GM12801 (cell line): Measurements from ENCODE around the gene SERPINF2.

Source experiments
- TF ChIP-seq, protein P1 (sequence below): IDR thresholded peaks from one replicate; pipeline ENCODE4 v1.5.1; 2011; ENCODE audit warnings: control low read depth; ENCODE audit not compliant: insufficient read length; ENCODE audit errors: extremely low read depth

Gene SERPINF2

DNA sequence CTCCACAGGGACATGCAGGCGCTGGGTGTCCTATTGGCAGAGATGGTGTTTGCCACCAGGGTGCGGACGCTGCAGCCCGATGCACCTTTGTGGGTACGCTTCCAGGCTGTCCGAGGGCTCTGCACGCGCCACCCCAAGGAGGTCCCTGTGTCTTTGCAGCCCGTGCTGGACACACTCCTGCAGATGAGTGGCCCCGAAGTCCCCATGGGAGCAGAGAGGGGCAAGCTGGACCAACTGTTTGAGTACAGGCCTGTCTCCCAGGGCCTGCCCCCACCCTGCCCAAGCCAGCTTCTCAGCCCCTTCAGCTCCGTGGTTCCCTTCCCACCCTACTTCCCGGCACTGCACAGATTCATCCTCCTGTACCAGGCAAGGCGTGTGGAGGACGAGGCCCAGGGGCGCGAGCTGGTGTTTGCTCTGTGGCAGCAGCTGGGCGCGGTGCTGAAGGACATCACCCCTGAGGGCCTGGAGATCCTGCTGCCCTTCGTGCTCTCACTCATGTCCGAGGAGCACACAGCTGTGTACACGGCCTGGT is 15.3 kb upstream of the SERPINF2 start:
- TF ChIP-seq, protein P1, sequence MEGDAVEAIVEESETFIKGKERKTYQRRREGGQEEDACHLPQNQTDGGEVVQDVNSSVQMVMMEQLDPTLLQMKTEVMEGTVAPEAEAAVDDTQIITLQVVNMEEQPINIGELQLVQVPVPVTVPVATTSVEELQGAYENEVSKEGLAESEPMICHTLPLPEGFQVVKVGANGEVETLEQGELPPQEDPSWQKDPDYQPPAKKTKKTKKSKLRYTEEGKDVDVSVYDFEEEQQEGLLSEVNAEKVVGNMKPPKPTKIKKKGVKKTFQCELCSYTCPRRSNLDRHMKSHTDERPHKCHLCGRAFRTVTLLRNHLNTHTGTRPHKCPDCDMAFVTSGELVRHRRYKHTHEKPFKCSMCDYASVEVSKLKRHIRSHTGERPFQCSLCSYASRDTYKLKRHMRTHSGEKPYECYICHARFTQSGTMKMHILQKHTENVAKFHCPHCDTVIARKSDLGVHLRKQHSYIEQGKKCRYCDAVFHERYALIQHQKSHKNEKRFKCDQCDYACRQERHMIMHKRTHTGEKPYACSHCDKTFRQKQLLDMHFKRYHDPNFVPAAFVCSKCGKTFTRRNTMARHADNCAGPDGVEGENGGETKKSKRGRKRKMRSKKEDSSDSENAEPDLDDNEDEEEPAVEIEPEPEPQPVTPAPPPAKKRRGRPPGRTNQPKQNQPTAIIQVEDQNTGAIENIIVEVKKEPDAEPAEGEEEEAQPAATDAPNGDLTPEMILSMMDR: no peak

DNA sequence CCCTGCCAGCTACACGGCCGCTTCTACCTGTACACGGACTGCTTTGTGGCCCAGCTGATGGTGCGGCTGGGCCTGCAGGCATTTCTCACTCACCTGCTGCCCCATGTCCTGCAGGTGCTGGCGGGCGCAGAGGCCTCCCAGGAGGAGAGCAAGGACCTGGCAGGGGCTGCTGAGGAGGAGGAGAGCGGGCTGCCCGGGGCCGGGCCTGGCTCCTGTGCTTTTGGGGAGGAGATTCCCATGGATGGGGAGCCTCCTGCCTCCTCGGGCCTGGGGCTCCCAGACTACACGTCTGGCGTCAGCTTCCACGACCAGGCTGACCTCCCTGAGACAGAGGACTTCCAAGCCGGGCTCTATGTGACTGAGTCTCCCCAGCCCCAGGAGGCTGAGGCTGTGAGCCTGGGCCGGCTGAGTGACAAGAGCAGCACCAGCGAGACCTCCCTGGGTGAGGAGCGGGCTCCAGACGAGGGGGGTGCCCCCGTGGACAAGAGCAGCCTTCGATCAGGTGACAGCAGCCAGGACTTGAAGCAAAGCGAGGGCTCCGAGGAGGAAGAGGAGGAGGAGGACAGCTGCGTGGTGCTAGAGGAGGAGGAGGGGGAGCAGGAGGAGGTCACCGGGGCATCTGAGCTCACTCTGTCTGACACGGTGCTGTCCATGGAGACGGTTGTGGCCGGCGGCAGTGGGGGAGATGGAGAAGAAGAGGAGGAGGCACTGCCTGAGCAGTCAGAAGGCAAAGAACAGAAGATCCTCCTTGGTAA is 14.6 kb upstream of the SERPINF2 start:
- TF ChIP-seq, protein P1: no peak

DNA sequence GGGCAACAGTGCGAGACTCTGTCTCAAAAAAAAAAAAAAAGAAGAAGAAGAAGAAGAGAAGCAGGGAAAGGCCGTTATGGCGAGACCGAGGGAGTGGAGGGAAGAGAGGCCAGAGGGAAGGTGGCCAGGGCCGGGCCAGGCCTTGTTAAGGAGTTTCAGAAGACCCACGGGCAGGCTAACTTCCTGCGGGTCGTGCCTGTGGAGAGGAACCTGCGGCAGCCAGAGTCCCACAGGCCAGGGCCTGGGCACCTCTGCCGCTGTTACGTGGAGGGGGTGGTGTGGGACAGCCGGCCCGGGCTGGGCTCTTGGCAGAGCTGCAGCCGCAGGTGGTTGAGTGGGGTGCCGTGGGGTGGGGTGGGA is 12.7 kb upstream of the SERPINF2 start:
- TF ChIP-seq, protein P1: no peak

DNA sequence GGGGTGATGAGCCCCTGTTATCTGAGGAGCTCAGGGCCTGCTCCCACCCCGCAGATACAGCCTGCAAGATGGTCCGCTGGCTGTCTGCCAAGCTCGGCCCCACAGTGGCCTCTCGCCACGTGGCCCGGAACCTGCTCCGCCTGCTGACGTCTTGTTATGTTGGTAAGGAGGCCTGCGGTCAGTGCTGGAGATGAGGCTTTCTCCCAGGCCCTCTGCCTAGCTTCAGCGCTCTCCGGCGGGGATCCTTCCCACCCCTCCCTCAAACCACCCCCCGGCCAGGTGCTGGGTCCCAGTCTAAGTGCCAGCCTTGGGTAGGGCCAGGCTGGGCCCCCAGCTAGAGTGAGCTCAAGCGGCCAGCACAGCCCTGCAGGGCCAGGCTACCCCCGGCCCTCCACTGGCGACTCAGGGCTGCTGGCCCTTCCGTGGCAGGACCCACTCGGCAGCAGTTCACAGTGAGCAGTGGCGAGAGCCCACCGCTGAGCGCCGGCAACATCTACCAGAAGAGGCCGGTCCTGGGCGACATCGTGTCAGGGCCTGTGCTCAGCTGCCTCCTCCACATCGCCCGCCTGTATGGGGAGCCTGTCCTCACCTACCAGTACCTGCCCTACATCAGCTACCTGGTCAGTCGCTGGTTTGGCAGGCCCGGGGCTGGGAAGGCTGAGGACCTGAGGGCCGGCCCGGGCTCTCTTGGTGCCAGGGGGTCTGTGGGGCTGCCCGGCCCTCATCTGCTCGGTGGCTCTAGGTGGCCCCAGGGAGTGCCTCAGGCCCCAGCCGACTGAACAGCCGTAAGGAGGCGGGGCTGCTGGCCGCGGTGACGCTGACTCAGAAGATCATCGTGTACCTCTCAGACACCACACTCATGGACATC is 12.1 kb upstream of the SERPINF2 start:
- TF ChIP-seq, protein P1: no peak

DNA sequence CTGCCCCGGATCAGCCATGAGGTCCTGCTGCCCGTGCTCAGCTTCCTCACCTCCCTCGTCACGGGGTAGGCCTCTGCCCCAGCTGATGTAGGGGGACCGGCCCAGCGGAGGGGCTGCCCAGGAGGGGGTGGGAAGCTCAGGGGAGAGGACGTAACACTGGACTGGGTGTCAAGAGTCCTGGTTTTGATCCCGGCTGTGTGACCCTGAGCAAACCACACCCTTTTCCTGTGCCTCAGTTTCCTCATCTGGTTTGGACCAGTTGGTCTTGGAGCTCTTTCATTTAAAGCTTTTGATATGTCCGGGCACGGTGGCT is 11.5 kb upstream of the SERPINF2 start:
- TF ChIP-seq, protein P1: no peak

DNA sequence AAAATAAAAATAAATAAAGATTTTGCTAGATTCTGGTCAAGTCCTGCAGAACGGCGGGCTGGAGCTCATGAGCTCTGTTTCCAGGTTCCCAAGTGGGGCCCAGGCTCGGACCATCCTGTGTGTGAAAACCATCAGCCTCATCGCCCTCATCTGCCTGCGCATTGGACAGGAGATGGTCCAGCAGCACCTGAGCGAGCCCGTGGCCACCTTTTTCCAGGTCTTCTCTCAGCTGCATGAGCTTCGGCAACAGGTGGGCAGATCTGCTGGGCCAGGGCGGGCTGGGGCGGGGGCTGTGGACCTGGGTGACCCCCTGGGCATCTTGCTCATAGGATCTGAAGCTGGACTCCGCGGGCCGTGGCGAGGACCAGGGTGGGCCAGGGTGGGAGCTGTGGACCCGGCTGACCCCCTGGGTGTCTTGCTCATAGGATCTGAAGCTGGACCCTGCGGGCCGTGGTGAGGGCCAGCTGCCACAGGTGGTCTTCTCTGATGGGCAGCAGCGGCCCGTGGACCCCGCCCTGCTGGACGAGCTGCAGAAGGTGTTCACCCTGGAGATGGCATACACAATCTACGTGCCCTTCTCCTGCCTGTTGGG is 10.3 kb upstream of the SERPINF2 start:
- TF ChIP-seq, protein P1: no peak

DNA sequence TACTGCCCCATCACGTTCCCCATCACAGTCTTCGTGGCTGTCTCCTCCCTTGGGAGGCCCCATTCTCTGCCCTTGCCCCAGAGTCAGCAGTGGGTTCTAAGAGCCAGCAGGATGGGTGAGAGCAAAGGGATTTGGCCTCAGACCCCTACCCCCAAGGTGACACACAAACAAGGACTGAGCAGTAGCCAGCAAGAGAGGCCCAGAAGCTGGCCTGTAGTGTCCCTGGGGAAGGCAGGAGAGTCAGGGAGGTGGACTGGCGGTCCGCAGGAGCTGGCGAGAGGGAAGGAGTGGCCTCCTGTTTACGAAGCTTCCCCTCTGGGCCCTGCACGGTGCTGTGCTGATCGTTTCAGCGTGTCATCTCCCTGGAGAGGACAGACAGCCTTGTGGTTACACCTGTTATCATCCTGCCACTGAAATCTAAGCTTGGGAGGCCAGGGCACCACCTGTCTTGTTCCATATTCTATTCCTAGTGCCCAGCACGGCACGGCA is 9.8 kb upstream of the SERPINF2 start:
- TF ChIP-seq, protein P1: no peak
